Sigmoid colon (tissue), 7 donors: ENCODE measurements around the gene CFI. TPM values are rescaled to one million over a fixed set of nuclear protein-coding genes. Genes with fewer than 3 reads are reported as not detected.

Experiments
- DNase-seq: peaks from one replicate; pipeline ENCODE4 v3.0.0-alpha.2; 2019
- H3K27ac ChIP-seq, 4 donors: fragments of 200-600 bp; sonication (generic); one replicate each; pipeline ENCODE4 v1.5.1; 2016 to 2019; ENCODE audit warnings: mild to moderate bottlenecking in 1 of 4
- H3K27me3 ChIP-seq, 3 donors: fragments of 200-600 bp; sonication (generic); one replicate each; pipeline ENCODE4 v1.5.1; 2019; ENCODE audit warnings: mild to moderate bottlenecking in 1 of 3
- H3K36me3 ChIP-seq, 4 donors: fragments of 200-600 bp; sonication (generic); one replicate each; pipeline ENCODE4 v1.5.1; 2016 to 2019
- H3K4me1 ChIP-seq, 4 donors: fragments of 200-600 bp; sonication (generic); one replicate each; pipeline ENCODE4 v1.5.1; 2017 to 2019
- H3K4me3 ChIP-seq, 4 donors: fragments of 200-600 bp; sonication (generic); one replicate each; pipeline ENCODE4 v1.5.1; 2017 to 2019; ENCODE audit warnings: mild to moderate bottlenecking in 2 of 4, moderate library complexity in 1 of 4
- H3K9me3 ChIP-seq, 4 donors: fragments of 200-600 bp in 3 of 4; sonication (generic) in 3 of 4; one replicate each; pipeline versions ENCODE4 v1.5.1 to v1.6.1; 2013 to 2019
- EP300 ChIP-seq, 4 donors: sonication (generic); formaldehyde crosslinking; IDR thresholded peaks; one replicate each; pipeline ENCODE4 v1.6.1; 2017; ENCODE audit warnings: antibody characterized with exemption in 4 of 4
- POLR2A ChIP-seq, 2 donors: fragments of 450-650 bp; IDR thresholded peaks; one replicate each; pipeline ENCODE4 v1.6.1; 2016; ENCODE audit warnings: antibody characterized with exemption in 2 of 2, mild to moderate bottlenecking in 2 of 2, moderate library complexity in 2 of 2
- POLR2AphosphoS5 ChIP-seq, 4 donors: sonication (generic); formaldehyde crosslinking; IDR thresholded peaks; one replicate each; pipeline ENCODE4 v1.6.1; 2017; ENCODE audit warnings: antibody characterized with exemption in 4 of 4
- WGBS, 2 donors: extraction: QIAGEN DNeasy Blood & Tissue Kit; methylation state at CpG; one replicate each; pipeline ENCODE4 v1.1.7; 2013; 5-methylcytosine and 5-hydroxymethylcytosine counted together
- intact Hi-C: fragments of 100-400 bp; cut with DNase I; formaldehyde crosslinking; loops from one replicate; pipeline ENCODE4 v1.15.1; 2023
- polyA plus RNA-seq, 3 donors: library from polyadenylated mRNA; stranded (reverse); fragments of 200-250 nt; gene quantifications; one replicate each; pipeline ENCODE4 v1.2.3, GENCODE V29; 2013
- total RNA-seq, 4 donors: library from RNA; depleted of rRNA; stranded (reverse); fragments of >200 nt; gene quantifications; one replicate each; pipeline ENCODE4 v1.1.0, GENCODE V29; 2016
- TF ChIP-seq, protein P1 (sequence below), 4 experiments: fragments of 450-650 bp in 3 of 4; fragments of 200-600 bp in 1 of 4; IDR thresholded peaks; one replicate each; pipeline ENCODE4 v1.5.1; 2016 to 2019; ENCODE audit warnings: antibody characterized with exemption in 4 of 4, mild to moderate bottlenecking in 3 of 4, moderate library complexity in 2 of 4
- donor health status: healthy with polysubstance abuse.
- donor health status: Bipolar disorder and iron deficiency.
- donor health status: healthy.

CFI gene
- total and polyA plus RNA-seq, 7 donors = 1.2 to 14.4 (median 7.5) TPM

DNA sequence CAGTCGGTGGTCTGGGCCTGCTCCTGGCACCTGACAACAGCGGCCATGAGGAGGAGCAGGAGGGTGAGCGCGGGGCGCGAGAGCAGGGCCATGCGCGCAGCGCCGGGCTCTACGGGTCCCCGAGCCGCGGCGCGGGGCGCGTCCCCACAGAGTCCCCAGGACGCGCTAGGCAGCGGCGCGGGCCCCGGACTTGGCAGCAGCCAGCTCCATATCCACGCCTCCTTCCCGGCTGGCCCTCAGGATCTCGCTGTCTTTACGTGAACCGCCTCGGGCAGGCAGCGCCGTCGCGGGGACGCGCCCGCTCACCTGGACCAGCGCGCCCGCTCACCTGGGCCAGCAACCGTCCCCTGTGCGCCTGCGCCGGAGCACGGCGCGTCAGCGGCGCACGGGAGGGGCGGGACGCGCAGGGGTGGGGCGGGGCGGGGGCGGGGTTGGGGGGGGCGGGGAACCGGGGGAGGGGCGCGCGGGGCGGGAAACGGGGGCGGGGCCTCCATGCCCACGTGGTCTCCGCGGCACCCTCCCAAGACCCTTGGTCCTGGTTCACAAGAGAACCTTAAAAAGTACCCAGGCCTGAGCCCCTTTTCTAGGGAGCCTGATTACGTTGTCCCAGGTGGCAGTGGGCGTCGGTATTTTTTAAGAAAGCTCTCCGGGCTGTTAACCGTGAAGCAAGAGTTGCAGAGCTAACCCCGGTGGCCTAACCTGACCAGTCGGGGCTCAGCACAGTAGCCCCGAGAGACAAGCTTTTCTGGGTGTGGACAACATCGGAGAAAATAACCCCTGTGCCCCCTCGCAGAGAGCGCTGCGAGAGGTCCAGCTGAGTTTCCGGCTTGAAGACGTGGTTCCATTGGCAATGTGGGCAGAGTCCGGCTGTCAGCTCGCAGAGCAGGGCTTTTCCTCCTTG, 71.8 kb downstream of the CFI start, which contains the start of gene PLA2G12A:
PLA2G12A (minus strand) TSS at position 353 of the 901 bp plus-strand sequence; CDS start at position 92, 261 bp downstream.
- H3K4me1 ChIP-seq = peaks cover 0 to 17% (median 10%) of the 10 kb centered on the region in 4 donors
- no peak for TF ChIP-seq POLR2A (IDR thresholded peaks at IDR 0.05)
- peak; percentile 56 to 71 (median 65) for TF ChIP-seq POLR2AphosphoS5 (IDR thresholded peaks at IDR 0.05)
- peak within 1 kb of the TSS; percentile 57 to 96 (median 70) for H3K4me3 ChIP-seq
- H3K9me3 ChIP-seq = no peaks in the 10 kb centered on the region
- H3K27me3 ChIP-seq = no peaks in the 10 kb centered on the region
- intact Hi-C loops = loop anchor here (1.0 to 5.0 kb wide), 3 partner anchors 27 to 298 kb away; partner anchors contain the start of genes CASP6, GAR1 and SEC24B
- peak; percentile 82 for DNase-seq
- no peaks in the 10 kb centered on the region for H3K36me3 ChIP-seq
- WGBS, 2 donors = 1% methylated on average over 82 of the region's 83 CpGs
- peak within 1 kb of the TSS; percentile 74 to 81 (median 78) for H3K27ac ChIP-seq

DNA sequence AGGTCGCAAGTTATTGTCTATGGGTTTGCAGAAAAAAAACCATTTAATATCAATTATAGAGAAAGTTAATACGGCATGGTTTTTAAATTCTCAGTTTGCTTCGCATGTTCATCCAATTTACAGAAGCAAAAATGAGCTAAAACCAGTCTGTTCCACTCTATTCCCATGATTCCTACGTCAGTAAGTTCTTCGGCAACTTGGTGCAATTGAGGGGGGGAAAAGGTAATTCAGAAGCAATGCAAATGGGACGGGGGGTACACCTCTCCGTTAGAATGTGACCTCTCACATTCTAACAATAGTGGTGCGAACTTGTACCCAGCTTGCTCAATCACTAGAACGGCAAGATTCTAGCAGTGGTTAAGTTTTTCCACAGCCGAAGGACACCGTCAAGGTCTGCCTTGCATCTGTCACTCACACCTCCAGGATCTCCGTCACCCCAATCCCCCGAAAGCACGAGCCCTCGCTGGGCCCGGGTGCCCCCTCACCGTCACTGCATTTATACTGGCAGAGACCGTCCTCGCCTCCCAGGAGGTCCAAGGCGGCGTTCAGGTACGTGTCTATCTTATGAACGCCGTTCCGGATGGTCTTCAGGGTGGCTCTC, 72.6 kb downstream of the CFI start:
- intact Hi-C loops = no loop called here
- Histone ChIP-seq H3K36me3 (no peaks in the 10 kb centered on the region), H3K27ac (peak overlapping the region; percentile 74 to 81 (median 78)), H3K4me1 (peaks cover 0 to 17% (median 10%) of the 10 kb centered on the region in 4 donors), H3K9me3 (no peaks in the 10 kb centered on the region), H3K4me3 (peak overlapping the region; percentile 57 to 96 (median 70)), H3K27me3 (no peaks in the 10 kb centered on the region)
- TF ChIP-seq POLR2A (IDR thresholded peaks at IDR 0.05) (no peak), EP300 (IDR thresholded peaks at IDR 0.05) (no peak), POLR2AphosphoS5 (IDR thresholded peaks at IDR 0.05) (no peak)
- TF ChIP-seq, protein P1, sequence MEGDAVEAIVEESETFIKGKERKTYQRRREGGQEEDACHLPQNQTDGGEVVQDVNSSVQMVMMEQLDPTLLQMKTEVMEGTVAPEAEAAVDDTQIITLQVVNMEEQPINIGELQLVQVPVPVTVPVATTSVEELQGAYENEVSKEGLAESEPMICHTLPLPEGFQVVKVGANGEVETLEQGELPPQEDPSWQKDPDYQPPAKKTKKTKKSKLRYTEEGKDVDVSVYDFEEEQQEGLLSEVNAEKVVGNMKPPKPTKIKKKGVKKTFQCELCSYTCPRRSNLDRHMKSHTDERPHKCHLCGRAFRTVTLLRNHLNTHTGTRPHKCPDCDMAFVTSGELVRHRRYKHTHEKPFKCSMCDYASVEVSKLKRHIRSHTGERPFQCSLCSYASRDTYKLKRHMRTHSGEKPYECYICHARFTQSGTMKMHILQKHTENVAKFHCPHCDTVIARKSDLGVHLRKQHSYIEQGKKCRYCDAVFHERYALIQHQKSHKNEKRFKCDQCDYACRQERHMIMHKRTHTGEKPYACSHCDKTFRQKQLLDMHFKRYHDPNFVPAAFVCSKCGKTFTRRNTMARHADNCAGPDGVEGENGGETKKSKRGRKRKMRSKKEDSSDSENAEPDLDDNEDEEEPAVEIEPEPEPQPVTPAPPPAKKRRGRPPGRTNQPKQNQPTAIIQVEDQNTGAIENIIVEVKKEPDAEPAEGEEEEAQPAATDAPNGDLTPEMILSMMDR (IDR thresholded peaks at IDR 0.05) = no peak
- 1 to 3% methylated on average over 25 of the region's 25 CpGs for whole genome bisulfite sequencing, 2 donors
- DNase-seq = no peak

GRCh38 chr4:109728385-109728784, 73.4 kb downstream of the CFI start:
- peak overlapping the region in 1 of 4 donors; percentile 96 for H3K4me3 ChIP-seq
- intact Hi-C loops = no loop called here

DNA sequence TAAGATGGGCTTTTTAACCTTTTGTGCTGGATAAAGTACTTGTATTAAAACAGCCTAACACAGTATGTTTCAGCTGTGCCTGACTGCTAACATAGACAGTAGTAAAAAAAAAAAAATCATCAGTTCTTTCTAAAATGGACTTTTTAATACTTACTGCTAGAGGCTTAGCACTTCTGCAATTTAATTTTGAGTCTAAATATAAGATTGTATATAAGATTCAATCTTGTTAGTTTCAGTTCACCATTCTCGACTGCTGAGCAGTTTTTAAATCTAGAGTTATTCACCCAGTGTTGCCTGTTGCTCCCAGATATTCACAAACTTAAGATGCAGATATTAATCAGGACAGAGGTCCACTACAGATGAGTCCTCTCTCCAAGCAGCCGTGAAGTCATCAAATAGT, 78.7 kb downstream of the CFI start:
- intact Hi-C loops = no loop called here
- Histone ChIP-seq H3K27me3 (no peaks in the 10 kb centered on the region), H3K9me3 (no peaks in the 10 kb centered on the region), H3K36me3 (no peaks in the 10 kb centered on the region), H3K4me3 (no peak overlapping the region), H3K4me1 (no peaks in the 10 kb centered on the region), H3K27ac (no peak overlapping the region)
- WGBS, 2 donors = 83 to 94% methylated on average over 2 of the region's 2 CpGs
- no peak for DNase-seq
- TF ChIP-seq POLR2AphosphoS5 (IDR thresholded peaks at IDR 0.05) (no peak), EP300 (IDR thresholded peaks at IDR 0.05) (no peak), POLR2A (IDR thresholded peaks at IDR 0.05) (no peak)
- TF ChIP-seq, protein P1 (IDR thresholded peaks at IDR 0.05) = no peak

More at GRCh38 chr4:109728385-109728784, 73.4 kb downstream of the CFI start:
- no peaks in the 10 kb centered on the region for H3K9me3 ChIP-seq
- TF ChIP-seq EP300 (IDR thresholded peaks at IDR 0.05) (no peak), POLR2AphosphoS5 (IDR thresholded peaks at IDR 0.05) (no peak), POLR2A (IDR thresholded peaks at IDR 0.05) (no peak)
- TF ChIP-seq, protein P1 (IDR thresholded peaks at IDR 0.05) = no peak
- DNase-seq = no peak
- no peak overlapping the region for H3K27ac ChIP-seq
- peaks cover 0 to 17% (median 10%) of the 10 kb centered on the region in 4 donors for H3K4me1 ChIP-seq
- H3K36me3 ChIP-seq = no peaks in the 10 kb centered on the region
- H3K27me3 ChIP-seq = no peaks in the 10 kb centered on the region
- 22 to 70% methylated on average over 6 of the region's 6 CpGs for WGBS, 2 donors

GRCh38 chr4:109722357-109722756, 79.4 kb downstream of the CFI start:
- H3K4me1 ChIP-seq = no peaks in the 10 kb centered on the region
- H3K36me3 ChIP-seq = peaks cover 0 to under 1% (median under 1%) of the 10 kb centered on the region in 4 donors
- intact Hi-C loops = no loop called here
- H3K4me3 ChIP-seq = no peak overlapping the region
- H3K27me3 ChIP-seq = no peaks in the 10 kb centered on the region
- H3K9me3 ChIP-seq = no peaks in the 10 kb centered on the region
- H3K27ac ChIP-seq = no peak overlapping the region
- DNase-seq = no peak
- TF ChIP-seq POLR2AphosphoS5 (IDR thresholded peaks at IDR 0.05) (no peak), POLR2A (IDR thresholded peaks at IDR 0.05) (no peak), EP300 (IDR thresholded peaks at IDR 0.05) (no peak)
- TF ChIP-seq, protein P1 (IDR thresholded peaks at IDR 0.05) = no peak
